Measurements from ENCODE around the gene WNK2. TPM values are rescaled to one million over a fixed set of nuclear protein-coding genes. Genes with fewer than 3 reads are reported as not detected.

WNK2 gene
- total RNA-seq, 4 donors from 2014 or later = 3.8 to 17.7 (median 9.0) TPM

DNA sequence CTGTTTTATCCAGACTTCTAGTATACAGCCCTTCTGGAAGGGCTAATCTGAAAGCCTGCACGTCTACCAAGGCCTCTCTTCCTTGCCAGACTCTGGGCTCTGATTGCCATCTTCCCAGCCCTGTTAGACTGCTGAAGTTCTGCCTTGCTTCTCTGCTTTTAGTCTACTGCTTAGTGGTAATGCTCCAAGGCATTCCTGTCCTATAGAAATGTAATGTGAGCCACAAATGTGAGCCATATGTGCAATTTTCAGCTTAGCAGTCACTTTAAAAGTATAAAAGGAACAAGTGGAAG is 32.1 kb downstream of the WNK2 start:
- Histone ChIP-seq H3K4me1 (no peaks in the 10 kb centered on the region), H3K9me3 (peaks cover 0 to 16% (median 0%) of the 10 kb centered on the region in 4 donors), H3K27ac (no peak overlapping the region), H3K36me3 (no peaks in the 10 kb centered on the region), H3K4me3 (no peak overlapping the region), H3K27me3 (no peaks in the 10 kb centered on the region)
- DNase-seq (ENCODE audit: low spot score in 2 of 2) = no peak
- 58 to 71% methylated on average over 1 of the region's 1 CpG for WGBS, 2 donors
- TF ChIP-seq CTCF (IDR thresholded peaks at IDR 0.05) (no peak), EP300 (IDR thresholded peaks at IDR 0.05) (no peak), POLR2A (IDR thresholded peaks at IDR 0.05) (no peak)

DNA sequence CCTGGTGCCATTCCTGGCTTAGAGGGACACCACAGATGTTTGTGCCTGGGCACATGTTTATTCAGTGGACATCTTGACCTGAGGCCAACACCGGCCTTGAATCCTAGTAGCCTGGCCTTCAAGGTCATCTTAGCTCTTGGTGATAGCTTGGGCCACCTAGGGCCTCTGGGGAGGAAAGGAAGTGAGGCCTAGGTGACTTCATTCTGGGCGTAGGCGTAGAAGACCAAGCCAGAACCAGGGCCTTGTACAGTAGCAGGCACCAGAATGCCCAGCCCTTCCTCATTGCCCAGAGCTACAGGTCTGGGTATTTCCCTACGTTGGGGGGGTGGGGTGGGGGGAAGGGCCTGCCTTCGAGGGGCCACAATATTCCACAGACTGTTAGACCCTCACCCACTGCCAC is 33.8 kb downstream of the WNK2 start:
- H3K4me1 ChIP-seq = no peaks in the 10 kb centered on the region
- no peaks in the 10 kb centered on the region for H3K27me3 ChIP-seq
- H3K27ac ChIP-seq = no peak overlapping the region
- DNase-seq (ENCODE audit: low spot score in 2 of 2) = no peak
- H3K36me3 ChIP-seq = no peaks in the 10 kb centered on the region
- TF ChIP-seq CTCF (IDR thresholded peaks at IDR 0.05) (no peak), EP300 (IDR thresholded peaks at IDR 0.05) (no peak), POLR2A (IDR thresholded peaks at IDR 0.05) (no peak)
- H3K9me3 ChIP-seq = peaks cover 0 to 16% (median 0%) of the 10 kb centered on the region in 4 donors
- H3K4me3 ChIP-seq = no peak overlapping the region
- WGBS, 2 donors = 74 to 91% methylated on average over 3 to 5 of the region's 5 CpGs

- 88% methylated on average over 6 of the region's 6 CpGs for WGBS, 2 donors
- Histone ChIP-seq H3K27me3 (no peaks in the 10 kb centered on the region), H3K9me3 (peaks cover 0 to 16% (median 0%) of the 10 kb centered on the region in 4 donors), H3K4me1 (peaks cover 0 to 2% (median 0%) of the 10 kb centered on the region in 4 donors), H3K4me3 (no peak overlapping the region), H3K36me3 (no peaks in the 10 kb centered on the region), H3K27ac (no peak overlapping the region)
- DNase-seq (ENCODE audit: low spot score in 2 of 2) = no peak
- TF ChIP-seq EP300 (IDR thresholded peaks at IDR 0.05) (no peak), CTCF (IDR thresholded peaks at IDR 0.05) (no peak), POLR2A (IDR thresholded peaks at IDR 0.05) (no peak)
Observed at GRCh38 chr9:93218161-93218560, 34.2 kb downstream of the WNK2 start.

- H3K36me3 ChIP-seq = no peaks in the 10 kb centered on the region
- H3K27ac ChIP-seq = no peak overlapping the region
- TF ChIP-seq EP300 (IDR thresholded peaks at IDR 0.05) = no peak
- no peak for TF ChIP-seq CTCF (IDR thresholded peaks at IDR 0.05)
- TF ChIP-seq POLR2A (IDR thresholded peaks at IDR 0.05) = no peak
- no peaks in the 10 kb centered on the region for H3K27me3 ChIP-seq
- no peak overlapping the region for H3K4me3 ChIP-seq
- no peak for DNase-seq (ENCODE audit: low spot score in 2 of 2)
- H3K4me1 ChIP-seq = peaks cover 0 to 9% (median 0%) of the 10 kb centered on the region in 4 donors
- peaks cover 0 to 16% (median 0%) of the 10 kb centered on the region in 4 donors for H3K9me3 ChIP-seq
- WGBS, 2 donors = 78 to 87% methylated on average over 9 to 11 of the region's 11 CpGs
Observed at GRCh38 chr9:93218671-93219420, 34.9 kb downstream of the WNK2 start.

- Histone ChIP-seq H3K4me1 (peaks cover 0 to 11% (median 0%) of the 10 kb centered on the region in 4 donors), H3K4me3 (no peak overlapping the region), H3K9me3 (peaks cover 0 to 16% (median 0%) of the 10 kb centered on the region in 4 donors), H3K27me3 (no peaks in the 10 kb centered on the region), H3K36me3 (no peaks in the 10 kb centered on the region), H3K27ac (no peak overlapping the region)
- 89 to 92% methylated on average over 5 of the region's 5 CpGs for WGBS, 2 donors
- DNase-seq (ENCODE audit: low spot score in 2 of 2) = no peak
- no peak for TF ChIP-seq CTCF (IDR thresholded peaks at IDR 0.05)
- no peak for TF ChIP-seq POLR2A (IDR thresholded peaks at IDR 0.05)
- TF ChIP-seq EP300 (IDR thresholded peaks at IDR 0.05) = no peak
Observed at GRCh38 chr9:93219692-93220091, 35.8 kb downstream of the WNK2 start.
